Ureter (tissue), 1 donor: ENCODE results near the gene UNK. TPM values are rescaled to one million over a fixed set of nuclear protein-coding genes. Genes with fewer than 3 reads are reported as not detected.

Experiments used
- DNase-seq: peaks from one replicate; pipeline ENCODE4 v3.0.0-alpha.2; 2020; ENCODE audit warnings: low spot score
- total RNA-seq: library from RNA; stranded (reverse); gene quantifications from one replicate; pipeline ENCODE4 v1.2.4, GENCODE V29; 2023
- donor health status: DM: yes; HTN: yes; CAD: no.

Gene UNK
- total RNA-seq, 1 donor from 2014 or later, result 49.2 TPM

GRCh38 chr17:75834279-75834920 is 49.8 kb downstream of the UNK start:
- no peak for DNase-seq

GRCh38 chr17:75834928-75835653 is 50.5 kb downstream of the UNK start:
- DNase-seq, result no peak

- no peak for DNase-seq
Observed at GRCh38 chr17:75835654-75835987, 51.0 kb downstream of the UNK start.

GRCh38 chr17:75836605-75837004 is 52.0 kb downstream of the UNK start:
- DNase-seq, result no peak

- no peak for DNase-seq
Observed at GRCh38 chr17:75837899-75838298, 53.3 kb downstream of the UNK start.

- no peak for DNase-seq
Observed at GRCh38 chr17:75838410-75838809, 53.8 kb downstream of the UNK start.

GRCh38 chr17:75839942-75840798 is 55.6 kb downstream of the UNK start:
- no peak for DNase-seq

- DNase-seq, result no peak
Observed at GRCh38 chr17:75840799-75841164, 56.2 kb downstream of the UNK start.

GRCh38 chr17:75842411-75842810 is 57.8 kb downstream of the UNK start:
- DNase-seq, result no peak

- DNase-seq, result no peak
Observed at GRCh38 chr17:75842963-75843576, 58.5 kb downstream of the UNK start.

- peak; percentile 68 for DNase-seq
Observed at GRCh38 chr17:75843577-75844529, 59.2 kb downstream of the UNK start, which contains the start of gene UNC13D. UNC13D (minus strand) TSS chr17:75844404; CDS start chr17:75844337, 67 bp downstream.

GRCh38 chr17:75844530-75845057 is 60.0 kb downstream of the UNK start:
- peak; percentile 90 for DNase-seq

- DNase-seq, result peak; percentile 93
Observed at GRCh38 chr17:75845058-75845711, 60.6 kb downstream of the UNK start.

GRCh38 chr17:75845933-75846691 is 61.5 kb downstream of the UNK start:
- DNase-seq, result no peak

- no peak for DNase-seq
Observed at GRCh38 chr17:75846692-75847613, 62.3 kb downstream of the UNK start.

GRCh38 chr17:75847614-75848522 is 63.3 kb downstream of the UNK start:
- no peak for DNase-seq
